ENCODE results near the gene HEXIM2.

GRCh38 chr17:45117334-45117733, 44.3 kb upstream of the HEXIM2 start:
- TF ChIP-seq, protein P1, sequence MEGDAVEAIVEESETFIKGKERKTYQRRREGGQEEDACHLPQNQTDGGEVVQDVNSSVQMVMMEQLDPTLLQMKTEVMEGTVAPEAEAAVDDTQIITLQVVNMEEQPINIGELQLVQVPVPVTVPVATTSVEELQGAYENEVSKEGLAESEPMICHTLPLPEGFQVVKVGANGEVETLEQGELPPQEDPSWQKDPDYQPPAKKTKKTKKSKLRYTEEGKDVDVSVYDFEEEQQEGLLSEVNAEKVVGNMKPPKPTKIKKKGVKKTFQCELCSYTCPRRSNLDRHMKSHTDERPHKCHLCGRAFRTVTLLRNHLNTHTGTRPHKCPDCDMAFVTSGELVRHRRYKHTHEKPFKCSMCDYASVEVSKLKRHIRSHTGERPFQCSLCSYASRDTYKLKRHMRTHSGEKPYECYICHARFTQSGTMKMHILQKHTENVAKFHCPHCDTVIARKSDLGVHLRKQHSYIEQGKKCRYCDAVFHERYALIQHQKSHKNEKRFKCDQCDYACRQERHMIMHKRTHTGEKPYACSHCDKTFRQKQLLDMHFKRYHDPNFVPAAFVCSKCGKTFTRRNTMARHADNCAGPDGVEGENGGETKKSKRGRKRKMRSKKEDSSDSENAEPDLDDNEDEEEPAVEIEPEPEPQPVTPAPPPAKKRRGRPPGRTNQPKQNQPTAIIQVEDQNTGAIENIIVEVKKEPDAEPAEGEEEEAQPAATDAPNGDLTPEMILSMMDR (IDR thresholded peaks at IDR 0.05) = no peak
- TF ChIP-seq EP300 (IDR thresholded peaks at IDR 0.05) (no peak), POLR2A (IDR thresholded peaks at IDR 0.05) (no peak), POLR2AphosphoS5 (IDR thresholded peaks at IDR 0.05) (no peak)

Data from gastroesophageal sphincter (tissue), 3 donors.